ENCODE measurements around the gene SCYGR1. TPM values are rescaled to one million over a fixed set of nuclear protein-coding genes. Genes with fewer than 3 reads are reported as not detected.
"Not testable (repeated sequence)": the region's sequence is repeated elsewhere in the genome, so short reads cannot be mapped to it uniquely, and the experiment has no call there.

The SCYGR1 gene
- total RNA-seq, 2 experiments from 2014 or later = not detected

- ATAC-seq (peak; percentile 64), DNase-seq (peak; percentile 68)
- no peak overlapping the region for H3K4me3 Mint-ChIP-seq
- CTCF ChIA-PET = no interaction called here
- H3K27ac Mint-ChIP-seq = no peak overlapping the region
- H3K36me3 Mint-ChIP-seq = no peaks in the 10 kb centered on the region
- H3K27me3 Mint-ChIP-seq = peaks cover 11% of the 10 kb centered on the region
- H3K4me1 Mint-ChIP-seq = peaks cover 6% of the 10 kb centered on the region
- no peaks in the 10 kb centered on the region for H3K9me3 Mint-ChIP-seq (ENCODE audit: low read depth)
Observed at GRCh38 chr2:227374158-227374557, 13.6 kb downstream of the SCYGR1 start.

DNA sequence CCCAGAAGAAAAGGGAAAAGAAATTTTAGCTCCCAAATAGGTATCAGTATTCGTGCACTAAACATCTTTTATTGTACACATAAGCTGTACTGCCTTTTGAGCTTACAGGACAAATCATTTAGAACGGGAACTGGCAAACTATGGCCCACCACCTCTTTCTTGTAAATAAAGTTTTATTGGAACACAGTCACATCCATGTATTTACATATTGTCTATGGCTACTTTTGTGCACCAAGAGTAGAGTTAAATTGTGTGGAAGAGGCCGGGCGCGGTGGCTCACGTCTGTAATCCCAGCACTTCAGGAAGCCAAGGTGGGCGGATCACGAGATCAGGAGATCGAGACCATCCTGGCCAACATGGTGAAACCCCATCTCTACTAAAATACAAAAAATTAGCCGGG lies 14.4 kb downstream of the SCYGR1 start:
- Mint-ChIP-seq H3K4me3 (no peak overlapping the region), H3K27me3 (peaks cover 13% of the 10 kb centered on the region), H3K27ac (no peak overlapping the region), H3K4me1 (peaks cover 6% of the 10 kb centered on the region), H3K9me3 (ENCODE audit: low read depth) (no peaks in the 10 kb centered on the region), H3K36me3 (no peaks in the 10 kb centered on the region)
- ATAC-seq (no peak), DNase-seq (no peak)
- CTCF ChIA-PET = no interaction called here

DNA sequence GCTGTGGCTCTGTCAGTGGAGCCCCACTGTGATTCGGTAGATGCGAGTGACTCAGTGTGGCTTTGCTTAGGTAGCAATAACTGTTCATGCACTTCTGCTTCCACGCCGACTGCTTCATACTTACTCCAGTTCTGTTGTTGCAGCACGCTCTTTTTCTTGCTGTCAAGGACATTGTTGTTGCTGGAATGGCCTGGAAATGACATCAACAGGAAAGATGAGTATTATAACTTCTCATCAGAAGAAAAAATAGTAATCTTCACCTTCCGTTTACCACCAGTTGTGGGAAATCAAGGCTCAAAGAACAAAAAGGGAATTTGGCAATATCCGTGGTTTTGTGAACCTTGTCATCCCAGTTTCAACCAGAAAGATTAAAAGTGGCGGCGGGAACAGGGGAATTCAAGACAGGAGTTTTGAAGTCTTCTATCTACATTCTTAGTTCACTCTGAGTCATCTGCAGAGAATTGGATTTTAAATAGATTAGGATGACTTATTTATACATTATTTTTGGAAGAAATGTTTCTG lies 16.9 kb downstream of the SCYGR1 start:
- Mint-ChIP-seq H3K27ac (no peak overlapping the region), H3K4me1 (peaks cover 6% of the 10 kb centered on the region), H3K4me3 (no peak overlapping the region), H3K9me3 (ENCODE audit: low read depth) (no peaks in the 10 kb centered on the region), H3K36me3 (no peaks in the 10 kb centered on the region), H3K27me3 (peaks cover 5% of the 10 kb centered on the region)
- CTCF ChIA-PET = no interaction called here
- DNase-seq (no peak), ATAC-seq (no peak)

- ATAC-seq (no peak), DNase-seq (no peak)
- Mint-ChIP-seq H3K9me3 (ENCODE audit: low read depth) (no peaks in the 10 kb centered on the region), H3K27me3 (peaks cover 5% of the 10 kb centered on the region), H3K4me3 (no peak overlapping the region), H3K4me1 (peaks cover 6% of the 10 kb centered on the region), H3K27ac (no peak overlapping the region), H3K36me3 (no peaks in the 10 kb centered on the region)
- CTCF ChIA-PET = no interaction called here
Observed at GRCh38 chr2:227370092-227370491, 17.7 kb downstream of the SCYGR1 start.

- Mint-ChIP-seq H3K4me3 (no peak overlapping the region), H3K27me3 (peaks cover 5% of the 10 kb centered on the region), H3K36me3 (no peaks in the 10 kb centered on the region), H3K9me3 (ENCODE audit: low read depth) (no peaks in the 10 kb centered on the region), H3K4me1 (no peaks in the 10 kb centered on the region), H3K27ac (no peak overlapping the region)
- ATAC-seq (no peak), DNase-seq (no peak)
- CTCF ChIA-PET = no interaction called here
Observed at GRCh38 chr2:227368574-227368973, 19.2 kb downstream of the SCYGR1 start.

- Mint-ChIP-seq H3K27me3 (peaks cover 5% of the 10 kb centered on the region), H3K4me1 (no peaks in the 10 kb centered on the region), H3K36me3 (no peaks in the 10 kb centered on the region), H3K27ac (no peak overlapping the region), H3K4me3 (no peak overlapping the region), H3K9me3 (ENCODE audit: low read depth) (no peaks in the 10 kb centered on the region)
- CTCF ChIA-PET = interaction anchor here (0.9 kb wide), 1 partner anchor 100 kb away, joined by 3 read pairs; no protein-coding TSS in a partner anchor
- DNase-seq (no peak), ATAC-seq (no peak)
Observed at GRCh38 chr2:227367427-227367795, 20.3 kb downstream of the SCYGR1 start.

DNA sequence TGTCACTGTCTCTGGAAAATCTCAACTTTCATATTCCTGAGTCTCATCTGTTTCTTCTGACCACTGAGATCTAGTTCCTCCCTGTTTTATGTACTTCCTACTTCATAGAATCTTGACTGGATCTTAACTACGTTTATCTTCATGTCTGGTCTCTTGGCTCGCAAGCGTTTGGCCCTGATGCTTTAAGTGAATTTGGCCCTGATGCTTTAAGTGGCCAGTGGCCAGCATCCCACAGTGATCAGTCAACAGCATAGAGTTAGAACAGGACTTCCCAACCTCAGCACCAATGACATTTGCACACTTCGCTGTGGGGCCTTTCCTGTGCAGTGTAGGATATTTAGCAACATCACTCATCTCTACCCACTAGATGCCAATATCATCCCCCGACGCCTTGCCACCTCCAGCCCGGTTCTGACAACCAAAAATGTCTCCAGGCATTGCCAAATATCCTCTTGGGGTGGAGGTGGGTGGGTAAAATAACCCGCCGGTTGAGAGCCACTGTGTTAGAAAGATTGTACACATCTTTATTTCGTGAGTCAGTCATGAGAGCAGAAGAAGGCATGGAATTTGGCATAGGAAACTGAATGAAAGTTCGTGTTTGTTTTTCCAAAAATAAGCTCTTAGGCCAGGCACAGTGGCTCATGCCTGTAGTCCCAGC lies 20.9 kb downstream of the SCYGR1 start:
- Mint-ChIP-seq H3K4me1 (no peaks in the 10 kb centered on the region), H3K36me3 (no peaks in the 10 kb centered on the region), H3K9me3 (ENCODE audit: low read depth) (no peaks in the 10 kb centered on the region), H3K4me3 (no peak overlapping the region), H3K27ac (no peak overlapping the region), H3K27me3 (peaks cover 5% of the 10 kb centered on the region)
- DNase-seq (no peak), ATAC-seq (no peak)
- CTCF ChIA-PET = interaction anchor here (0.9 kb wide), 1 partner anchor 101 kb away, joined by 3 read pairs; no protein-coding TSS in a partner anchor

- DNase-seq (no peak), ATAC-seq (no peak)
- CTCF ChIA-PET = no interaction called here
- H3K27ac Mint-ChIP-seq = no peak overlapping the region
- H3K27me3 Mint-ChIP-seq = peaks cover 2% of the 10 kb centered on the region
- H3K4me3 Mint-ChIP-seq = no peak overlapping the region
- no peaks in the 10 kb centered on the region for H3K9me3 Mint-ChIP-seq (ENCODE audit: low read depth)
- no peaks in the 10 kb centered on the region for H3K36me3 Mint-ChIP-seq
- no peaks in the 10 kb centered on the region for H3K4me1 Mint-ChIP-seq
Observed at GRCh38 chr2:227365833-227366232, 21.9 kb downstream of the SCYGR1 start.

DNA sequence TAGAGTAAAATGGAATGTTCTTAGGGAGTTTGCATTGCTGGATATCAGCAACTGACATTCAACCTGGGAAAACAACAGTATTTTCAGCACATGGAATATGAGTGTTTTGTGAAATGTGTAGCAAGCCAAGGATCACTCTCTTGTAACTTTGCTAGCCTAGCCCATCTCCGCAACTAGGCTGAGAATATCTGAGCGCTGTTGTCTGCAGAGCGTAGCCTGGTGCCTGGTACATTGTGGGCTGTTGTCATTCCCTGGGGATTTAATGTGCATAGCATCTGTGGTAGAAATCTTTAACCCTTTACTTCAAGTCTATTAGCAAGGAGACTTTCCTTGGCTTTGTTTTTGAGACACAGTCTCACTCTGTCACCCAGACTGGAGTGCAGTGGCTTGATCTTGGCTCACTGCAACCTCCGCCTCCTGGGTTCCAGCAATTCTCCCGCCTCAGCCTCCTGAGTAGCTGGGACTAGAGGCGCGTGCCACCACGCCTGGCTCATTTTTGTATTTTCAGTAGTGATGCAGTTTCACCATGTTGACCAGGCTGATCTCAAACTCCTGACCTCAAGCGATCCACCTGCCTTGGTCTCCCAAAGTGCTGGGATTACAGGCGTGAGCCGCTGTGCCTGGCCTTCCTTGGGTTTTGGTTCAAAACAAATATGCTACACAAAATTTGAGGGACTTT lies 23.0 kb downstream of the SCYGR1 start:
- CTCF ChIA-PET; H3K27ac Mint-ChIP-seq; H3K36me3 Mint-ChIP-seq; ATAC-seq; H3K4me1 Mint-ChIP-seq; H3K4me3 Mint-ChIP-seq; H3K27me3 Mint-ChIP-seq; DNase-seq; H3K9me3 Mint-ChIP-seq (ENCODE audit: low read depth): not testable (repeated sequence)

- H3K36me3 Mint-ChIP-seq = peaks cover 9% of the 10 kb centered on the region
Observed at GRCh38 chr2:227363756-227364155, 24.0 kb downstream of the SCYGR1 start.

DNA sequence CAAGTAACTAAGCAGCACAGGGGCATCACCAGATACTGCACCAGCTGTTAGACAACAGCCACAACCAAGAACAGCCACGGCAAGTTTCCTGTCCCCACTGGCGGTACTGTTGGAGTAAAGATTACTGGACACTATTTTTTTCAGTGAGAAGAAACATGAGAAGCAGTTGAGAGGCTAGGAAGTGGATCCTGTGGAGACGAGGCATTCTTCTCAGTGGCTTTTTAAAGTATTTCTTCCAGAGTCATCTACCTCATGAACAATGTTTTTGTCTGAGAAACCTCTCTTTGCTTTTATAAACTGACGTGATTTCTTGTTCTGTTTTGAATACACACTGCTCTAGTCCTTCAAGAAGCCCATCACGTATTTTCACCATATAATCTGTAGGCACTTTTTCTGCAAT lies 27.4 kb downstream of the SCYGR1 start:
- Mint-ChIP-seq H3K27me3 (no peaks in the 10 kb centered on the region), H3K9me3 (ENCODE audit: low read depth) (no peaks in the 10 kb centered on the region), H3K27ac (no peak overlapping the region), H3K4me3 (no peak overlapping the region), H3K36me3 (peaks cover 17% of the 10 kb centered on the region), H3K4me1 (no peaks in the 10 kb centered on the region)
- CTCF ChIA-PET = no interaction called here
- ATAC-seq = no peak
- DNase-seq = no peak

More at GRCh38 chr2:227363756-227364155, 24.0 kb downstream of the SCYGR1 start:
- H3K27ac Mint-ChIP-seq = no peak overlapping the region
- no peaks in the 10 kb centered on the region for H3K4me1 Mint-ChIP-seq
- ATAC-seq (no peak), DNase-seq (no peak)
- CTCF ChIA-PET = no interaction called here
- H3K27me3 Mint-ChIP-seq = peaks cover under 1% of the 10 kb centered on the region
- H3K9me3 Mint-ChIP-seq (ENCODE audit: low read depth) = no peaks in the 10 kb centered on the region
- H3K4me3 Mint-ChIP-seq = no peak overlapping the region

GRCh38 chr2:227351639-227352038 lies 36.1 kb downstream of the SCYGR1 start:
- no peak overlapping the region for H3K27ac Mint-ChIP-seq
- CTCF ChIA-PET = no interaction called here
- peaks cover 11% of the 10 kb centered on the region for H3K36me3 Mint-ChIP-seq
- peaks cover 2% of the 10 kb centered on the region for H3K4me1 Mint-ChIP-seq
- no peak overlapping the region for H3K4me3 Mint-ChIP-seq
- no peaks in the 10 kb centered on the region for H3K9me3 Mint-ChIP-seq (ENCODE audit: low read depth)
- ATAC-seq = no peak
- no peak for DNase-seq
- H3K27me3 Mint-ChIP-seq = no peaks in the 10 kb centered on the region

- Mint-ChIP-seq H3K4me1 (peaks cover 2% of the 10 kb centered on the region), H3K27ac (no peak overlapping the region), H3K9me3 (ENCODE audit: low read depth) (no peaks in the 10 kb centered on the region), H3K27me3 (no peaks in the 10 kb centered on the region), H3K4me3 (no peak overlapping the region), H3K36me3 (peaks cover 13% of the 10 kb centered on the region)
- CTCF ChIA-PET = interaction anchor here (0.7 kb wide), 1 partner anchor 42 kb away, joined by 3 read pairs; no protein-coding TSS in a partner anchor
- DNase-seq (no peak), ATAC-seq (no peak)
Observed at GRCh38 chr2:227349989-227350612, 37.6 kb downstream of the SCYGR1 start.

GRCh38 chr2:227348324-227348723 lies 39.4 kb downstream of the SCYGR1 start:
- no peaks in the 10 kb centered on the region for H3K27me3 Mint-ChIP-seq
- H3K9me3 Mint-ChIP-seq (ENCODE audit: low read depth) = no peaks in the 10 kb centered on the region
- no peak overlapping the region for H3K4me3 Mint-ChIP-seq
- H3K27ac Mint-ChIP-seq = no peak overlapping the region
- H3K4me1 Mint-ChIP-seq = peaks cover 2% of the 10 kb centered on the region
- peaks cover 11% of the 10 kb centered on the region for H3K36me3 Mint-ChIP-seq
- ATAC-seq (no peak), DNase-seq (no peak)
- CTCF ChIA-PET = interaction anchor here (0.5 kb wide), 1 partner anchor 9 kb away, joined by 3 read pairs; no protein-coding TSS in a partner anchor
